ENCODE results near the gene CARS1. TPM values are rescaled to one million over a fixed set of nuclear protein-coding genes. Genes with fewer than 3 reads are reported as not detected.

Gene CARS1
- 10 to 100 TPM; 86.2 to 87.2 TPM for total RNA-seq

- peaks cover 0 to 14% of the 10 kb centered on the region in 2 donors for H3K36me3 Mint-ChIP-seq
These were observed at the start of gene CARS1 for GRCh38 chr11:3057069-3057963. Gene CARS1, minus strand, starts transcription at chr11:3057423. Its CDS starts 56 bp downstream, at chr11:3057367.

DNA sequence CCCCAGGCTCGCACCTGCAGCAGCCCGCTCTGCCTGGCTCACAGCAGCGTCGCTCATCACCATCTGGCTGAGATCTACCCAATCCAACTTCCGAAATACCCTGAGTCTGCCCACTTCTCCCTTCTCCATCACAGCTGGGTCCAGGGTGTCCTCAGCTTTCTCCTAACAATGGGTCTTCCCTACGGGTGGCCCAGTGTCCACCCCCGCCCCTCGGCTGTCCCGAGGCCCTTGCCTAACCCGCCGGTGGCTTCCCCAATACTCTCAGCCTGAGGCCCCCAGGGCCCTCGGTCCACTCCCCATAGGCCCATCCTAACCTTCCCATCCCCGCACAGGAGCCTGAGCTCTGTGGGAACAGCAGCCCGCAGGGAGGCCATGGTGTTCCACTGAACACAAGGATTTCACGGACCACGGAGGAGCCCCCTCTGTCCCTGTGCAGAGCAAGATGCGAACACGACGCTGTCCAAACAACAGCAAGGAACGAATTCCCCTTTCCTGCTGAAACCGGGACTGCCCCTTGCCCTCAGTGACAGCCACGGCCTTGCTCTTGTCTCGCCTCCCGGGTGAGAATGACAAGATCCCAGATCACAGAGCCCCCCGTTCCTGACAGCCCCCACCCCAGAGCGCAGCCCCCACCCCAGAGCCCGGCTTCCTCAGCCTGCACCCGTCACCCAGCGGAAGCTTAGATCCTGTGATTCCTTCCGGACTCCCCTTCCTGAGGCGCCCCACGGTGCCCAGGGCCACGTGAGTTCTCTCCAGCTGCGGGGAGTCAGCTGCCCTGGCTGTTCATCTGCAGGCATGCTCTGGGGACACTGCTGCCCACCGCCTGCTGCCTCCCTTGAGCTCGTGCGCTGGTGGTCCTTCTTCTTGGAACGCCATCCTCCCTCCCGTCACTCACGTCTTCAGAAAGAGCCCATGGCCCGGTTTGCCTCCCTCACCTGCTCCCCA lies 48.8 kb upstream of the CARS1 start:
- ATAC-seq (no peak), DNase-seq (ENCODE audit: low spot score in 2 of 2) (peak in 1 of 2 donors; percentile 39)
- no peak overlapping the region for H3K27ac Mint-ChIP-seq
- no peaks in the 10 kb centered on the region for H3K36me3 Mint-ChIP-seq
- no peaks in the 10 kb centered on the region for H3K9me3 Mint-ChIP-seq

More at GRCh38 chr11:3057069-3057963, at the start of gene CARS1:
- ATAC-seq (peak; percentile 99 to 100), DNase-seq (ENCODE audit: low spot score in 2 of 2) (peak; percentile 92 to 96)
- peak within 1 kb of the TSS; percentile 90 to 92 for H3K27ac Mint-ChIP-seq
- H3K9me3 Mint-ChIP-seq, result no peaks in the 10 kb centered on the region

DNA sequence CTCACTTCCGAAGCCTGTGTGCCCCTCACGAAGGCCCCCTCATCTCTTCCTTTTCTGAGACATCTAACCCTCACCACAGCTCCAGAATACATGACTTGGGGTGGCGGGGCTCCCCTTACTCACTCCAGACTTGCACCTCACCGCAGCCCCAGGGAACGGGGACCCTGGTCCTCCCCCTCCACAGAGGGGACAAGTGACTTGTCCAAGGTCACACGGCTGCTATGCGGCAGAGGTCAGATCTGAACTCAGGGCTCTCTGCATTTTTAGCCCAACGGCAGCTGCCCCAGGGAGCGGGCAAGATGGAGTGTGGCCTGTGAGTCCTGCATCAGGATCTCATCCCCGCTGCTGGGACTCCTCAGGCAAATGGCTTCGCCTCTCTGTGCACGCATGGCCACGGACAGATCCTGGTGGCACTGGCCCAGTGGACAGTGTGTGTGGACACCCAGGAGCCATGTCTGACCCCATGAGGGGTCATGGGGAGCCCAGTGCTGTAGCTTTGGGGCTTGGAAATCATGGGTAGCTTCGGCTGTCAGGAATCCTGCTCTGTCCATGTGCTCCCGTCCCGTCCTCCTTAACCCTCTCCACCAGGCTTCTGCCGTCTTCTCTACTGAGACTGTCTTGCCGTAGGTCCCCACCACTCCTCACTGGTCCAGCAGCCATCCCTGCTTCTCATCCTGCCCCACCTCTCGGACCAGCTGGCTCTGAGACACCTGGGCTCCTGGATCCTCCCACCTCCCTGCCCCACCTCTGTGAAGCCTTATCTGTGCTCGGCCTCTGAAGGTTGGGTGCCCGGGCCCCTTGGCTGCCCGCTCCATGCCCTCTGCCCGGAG lies 48.0 kb upstream of the CARS1 start:
- Mint-ChIP-seq H3K36me3 (no peaks in the 10 kb centered on the region), H3K27ac (peak overlapping the region in 1 of 2 donors; percentile 14), H3K9me3 (no peaks in the 10 kb centered on the region)
- ATAC-seq (no peak), DNase-seq (ENCODE audit: low spot score in 2 of 2) (peak in 1 of 2 donors; percentile 47)

GRCh38 chr11:3104051-3104714 lies 47.0 kb upstream of the CARS1 start:
- Mint-ChIP-seq H3K36me3 (no peaks in the 10 kb centered on the region), H3K9me3 (no peaks in the 10 kb centered on the region), H3K27ac (no peak overlapping the region)
- DNase-seq (ENCODE audit: low spot score in 2 of 2) (peak in 1 of 2 donors; percentile 50), ATAC-seq (peak in 1 of 2 donors; percentile 16)

- ATAC-seq (no peak), DNase-seq (ENCODE audit: low spot score in 2 of 2) (peak in 1 of 2 donors; percentile 54)
- H3K9me3 Mint-ChIP-seq, result no peaks in the 10 kb centered on the region
- H3K36me3 Mint-ChIP-seq, result no peaks in the 10 kb centered on the region
- no peak overlapping the region for H3K27ac Mint-ChIP-seq
These were observed 45.9 kb upstream of the CARS1 start for GRCh38 chr11:3103076-3103475.

DNA sequence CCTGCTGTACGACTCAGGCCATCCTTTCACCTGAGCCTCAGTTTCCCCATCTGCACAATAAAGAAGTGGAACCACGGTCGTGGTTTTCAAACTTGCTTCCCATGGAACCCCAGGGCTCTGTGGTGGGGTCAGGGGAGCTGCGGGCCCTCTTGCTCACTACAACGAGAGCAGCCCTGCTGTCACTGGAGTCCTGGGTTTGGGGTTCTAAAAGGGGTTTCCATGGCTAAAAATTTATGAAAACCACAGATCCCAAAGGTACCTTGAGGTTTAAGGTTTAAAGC lies 45.4 kb upstream of the CARS1 start:
- Mint-ChIP-seq H3K36me3 (no peaks in the 10 kb centered on the region), H3K27ac (no peak overlapping the region), H3K9me3 (no peaks in the 10 kb centered on the region)
- ATAC-seq, result no peak
- peak in 1 of 2 donors; percentile 11 for DNase-seq (ENCODE audit: low spot score in 2 of 2)

DNA sequence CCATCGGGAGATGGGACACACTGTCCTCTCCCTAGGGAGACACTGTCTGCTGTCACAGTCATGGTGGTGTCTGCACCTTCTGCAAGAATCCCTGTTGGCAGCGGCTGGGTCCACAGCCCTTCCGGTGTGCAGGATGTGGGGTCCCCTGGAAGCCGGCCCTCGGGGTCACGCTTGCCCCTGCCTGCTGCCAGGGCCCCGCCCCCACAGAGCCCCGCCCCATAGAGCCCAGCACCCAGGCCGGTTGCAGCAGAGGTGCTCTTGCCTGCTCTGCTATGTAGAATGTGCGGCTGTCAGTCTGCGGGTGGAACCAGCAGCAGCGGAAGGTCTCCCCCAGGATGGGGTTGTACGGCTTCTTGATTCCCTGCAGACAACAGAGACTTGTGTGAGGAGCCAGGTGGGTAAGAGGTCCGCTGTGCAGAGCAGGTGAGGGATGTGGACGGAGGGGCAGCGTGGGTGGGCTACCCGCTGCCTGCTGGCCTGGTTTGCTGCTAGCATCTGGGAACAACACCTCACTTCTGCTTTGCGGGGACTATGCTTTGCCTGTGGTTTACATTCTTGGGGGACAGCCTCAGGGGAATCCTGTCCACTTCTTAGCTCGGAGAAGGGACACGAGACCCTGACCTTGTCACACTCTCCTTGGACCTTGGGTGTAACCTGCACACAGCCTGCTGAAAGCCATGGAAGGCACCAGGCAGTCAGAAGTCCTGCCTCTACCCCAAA lies 44.9 kb upstream of the CARS1 start:
- Mint-ChIP-seq H3K9me3 (no peaks in the 10 kb centered on the region), H3K36me3 (no peaks in the 10 kb centered on the region), H3K27ac (peak overlapping the region in 1 of 2 donors; percentile 14)
- DNase-seq (ENCODE audit: low spot score in 2 of 2) (peak in 1 of 2 donors; percentile 48), ATAC-seq (no peak)

DNA sequence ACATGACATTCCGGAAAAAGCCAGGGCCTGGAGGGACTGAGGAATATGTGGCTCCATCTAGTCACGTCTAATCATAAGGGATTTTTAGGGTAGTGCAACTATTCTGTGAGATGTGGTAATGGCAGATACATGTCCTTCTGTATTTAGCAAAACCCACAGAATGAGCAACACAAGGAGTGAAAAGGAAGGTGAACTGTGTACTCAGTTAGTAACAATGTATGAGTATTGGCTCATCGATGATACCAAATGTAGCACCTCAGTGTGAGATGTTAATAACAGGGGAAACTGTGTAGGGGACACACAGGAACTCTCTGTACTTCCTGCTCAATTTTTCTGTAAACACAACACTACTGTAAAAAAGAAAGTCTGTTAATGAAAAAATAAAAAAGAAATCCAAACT lies 42.0 kb upstream of the CARS1 start:
- Mint-ChIP-seq H3K9me3 (no peaks in the 10 kb centered on the region), H3K36me3 (no peaks in the 10 kb centered on the region), H3K27ac (peak overlapping the region in 1 of 2 donors; percentile 18)
- ATAC-seq, result peak in 1 of 2 donors; percentile 43
- DNase-seq (ENCODE audit: low spot score in 2 of 2), result no peak

- H3K9me3 Mint-ChIP-seq, result no peaks in the 10 kb centered on the region
- ATAC-seq (no peak), DNase-seq (ENCODE audit: low spot score in 2 of 2) (peak in 1 of 2 donors; percentile 11)
- peak overlapping the region in 1 of 2 donors; percentile 70 for H3K27ac Mint-ChIP-seq
- no peaks in the 10 kb centered on the region for H3K36me3 Mint-ChIP-seq
These were observed 39.8 kb upstream of the CARS1 start for GRCh38 chr11:3096909-3097530.

GRCh38 chr11:3095712-3096361 lies 38.6 kb upstream of the CARS1 start:
- peak in 1 of 2 donors; percentile 37 for DNase-seq (ENCODE audit: low spot score in 2 of 2)
- no peak for ATAC-seq
- no peaks in the 10 kb centered on the region for H3K9me3 Mint-ChIP-seq
- peak overlapping the region in 1 of 2 donors; percentile 70 for H3K27ac Mint-ChIP-seq
- no peaks in the 10 kb centered on the region for H3K36me3 Mint-ChIP-seq

- Mint-ChIP-seq H3K9me3 (no peaks in the 10 kb centered on the region), H3K27ac (no peak overlapping the region), H3K36me3 (no peaks in the 10 kb centered on the region)
- ATAC-seq, result no peak
- no peak for DNase-seq (ENCODE audit: low spot score in 2 of 2)
These were observed 37.1 kb upstream of the CARS1 start for GRCh38 chr11:3094223-3094824.

GRCh38 chr11:3093281-3094191 lies 36.3 kb upstream of the CARS1 start:
- no peak for ATAC-seq
- DNase-seq (ENCODE audit: low spot score in 2 of 2), result no peak
- no peaks in the 10 kb centered on the region for H3K36me3 Mint-ChIP-seq
- H3K9me3 Mint-ChIP-seq, result no peaks in the 10 kb centered on the region
- peak overlapping the region in 1 of 2 donors; percentile 58 for H3K27ac Mint-ChIP-seq

- no peaks in the 10 kb centered on the region for H3K36me3 Mint-ChIP-seq
- H3K9me3 Mint-ChIP-seq, result no peaks in the 10 kb centered on the region
- DNase-seq (ENCODE audit: low spot score in 2 of 2) (no peak), ATAC-seq (no peak)
- no peak overlapping the region for H3K27ac Mint-ChIP-seq
These were observed 35.4 kb upstream of the CARS1 start for GRCh38 chr11:3092603-3093141.

Data from activated naive CD4-positive, alpha-beta T cell treated with anti-CD3 and anti-CD28 coated beads, Interleukin-2, amount 50 U/mL, for 72 hours (primary cell).